GM19351 (cell line): ENCODE results near the gene WDR33.

Experiments
- ATAC-seq: cut with Tn5 transposase; IDR thresholded peaks from one replicate; pipeline ENCODE4 v1.9.1; 2021; ENCODE audit warnings: mild to moderate bottlenecking, moderate library complexity; ENCODE audit not compliant: unreplicated experiment

The WDR33 gene

GRCh38 chr2:127674241-127675209 is 136.4 kb downstream of the WDR33 start:
- no peak for ATAC-seq

GRCh38 chr2:127673291-127674069 is 137.5 kb downstream of the WDR33 start:
- ATAC-seq = no peak

- ATAC-seq = no peak
Observed at GRCh38 chr2:127672341-127673224, 138.4 kb downstream of the WDR33 start.

- no peak for ATAC-seq
Observed at GRCh38 chr2:127671557-127672302, 139.2 kb downstream of the WDR33 start.

GRCh38 chr2:127670957-127671290 is 140.0 kb downstream of the WDR33 start:
- no peak for ATAC-seq

GRCh38 chr2:127670055-127670956 is 140.7 kb downstream of the WDR33 start:
- no peak for ATAC-seq

GRCh38 chr2:127669056-127669455 is 141.9 kb downstream of the WDR33 start:
- no peak for ATAC-seq

- ATAC-seq = no peak
Observed at GRCh38 chr2:127665267-127665893, 145.6 kb downstream of the WDR33 start.

- no peak for ATAC-seq
Observed at GRCh38 chr2:127664895-127665225, 146.1 kb downstream of the WDR33 start.

GRCh38 chr2:127664065-127664894 is 146.7 kb downstream of the WDR33 start:
- ATAC-seq = no peak

- ATAC-seq = no peak
Observed at GRCh38 chr2:127663566-127664064, 147.4 kb downstream of the WDR33 start.

GRCh38 chr2:127662937-127663565 is 147.9 kb downstream of the WDR33 start:
- ATAC-seq = no peak

- no peak for ATAC-seq
Observed at GRCh38 chr2:127661949-127662510, 148.9 kb downstream of the WDR33 start.

- no peak for ATAC-seq
Observed at GRCh38 chr2:127661072-127661649, 149.8 kb downstream of the WDR33 start.

- ATAC-seq = no peak
Observed at GRCh38 chr2:127660291-127660578, 150.7 kb downstream of the WDR33 start.

GRCh38 chr2:127659408-127660290 is 151.3 kb downstream of the WDR33 start:
- ATAC-seq = no peak
